ENCODE data around the gene SYCP2L. TPM values are rescaled to one million over a fixed set of nuclear protein-coding genes. Genes with fewer than 3 reads are reported as not detected.
A peak's percentile ranks its signal among the peaks of the same experiment; 100 is the strongest.

The SYCP2L gene
- total RNA-seq, 1 donor from 2014 or later, result 2.6 TPM

DNA sequence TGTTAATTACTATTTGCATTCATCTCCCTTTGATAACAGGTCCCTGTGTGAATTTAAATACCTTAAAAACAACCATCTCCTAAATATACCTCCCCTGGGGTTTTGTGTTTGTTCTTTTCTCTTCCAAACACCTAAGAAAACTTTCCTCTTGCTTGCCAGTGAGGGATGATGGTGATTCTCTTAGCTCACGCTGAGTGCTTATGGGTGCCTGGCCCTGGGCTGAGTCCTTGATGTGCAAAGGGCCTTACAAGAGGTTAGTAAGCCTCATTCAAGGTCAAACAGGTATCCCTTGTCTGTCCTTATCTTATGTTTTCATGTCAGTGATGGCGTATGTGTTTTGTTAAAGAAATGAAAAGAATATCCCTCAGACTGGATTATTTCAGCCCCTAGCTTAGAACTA lies 76.3 kb downstream of the SYCP2L start:
- Mint-ChIP-seq H3K4me3 (ENCODE audit: unreplicated experiment) (no peak overlapping the region), H3K9me3 (ENCODE audit: low read depth) (peaks cover 14% of the 10 kb centered on the region), H3K4me1 (ENCODE audit: low read depth) (peaks cover 50% of the 10 kb centered on the region), H3K27ac (ENCODE audit: unreplicated experiment) (peak overlapping the region; percentile 83), H3K27me3 (ENCODE audit: low read depth) (no peaks in the 10 kb centered on the region), H3K36me3 (ENCODE audit: low read depth) (peaks cover 25% of the 10 kb centered on the region)
- DNase-seq (ENCODE audit: low spot score), result no peak
- TF ChIP-seq, protein P1, sequence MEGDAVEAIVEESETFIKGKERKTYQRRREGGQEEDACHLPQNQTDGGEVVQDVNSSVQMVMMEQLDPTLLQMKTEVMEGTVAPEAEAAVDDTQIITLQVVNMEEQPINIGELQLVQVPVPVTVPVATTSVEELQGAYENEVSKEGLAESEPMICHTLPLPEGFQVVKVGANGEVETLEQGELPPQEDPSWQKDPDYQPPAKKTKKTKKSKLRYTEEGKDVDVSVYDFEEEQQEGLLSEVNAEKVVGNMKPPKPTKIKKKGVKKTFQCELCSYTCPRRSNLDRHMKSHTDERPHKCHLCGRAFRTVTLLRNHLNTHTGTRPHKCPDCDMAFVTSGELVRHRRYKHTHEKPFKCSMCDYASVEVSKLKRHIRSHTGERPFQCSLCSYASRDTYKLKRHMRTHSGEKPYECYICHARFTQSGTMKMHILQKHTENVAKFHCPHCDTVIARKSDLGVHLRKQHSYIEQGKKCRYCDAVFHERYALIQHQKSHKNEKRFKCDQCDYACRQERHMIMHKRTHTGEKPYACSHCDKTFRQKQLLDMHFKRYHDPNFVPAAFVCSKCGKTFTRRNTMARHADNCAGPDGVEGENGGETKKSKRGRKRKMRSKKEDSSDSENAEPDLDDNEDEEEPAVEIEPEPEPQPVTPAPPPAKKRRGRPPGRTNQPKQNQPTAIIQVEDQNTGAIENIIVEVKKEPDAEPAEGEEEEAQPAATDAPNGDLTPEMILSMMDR (IDR thresholded peaks at IDR 0.05), result no peak

DNA sequence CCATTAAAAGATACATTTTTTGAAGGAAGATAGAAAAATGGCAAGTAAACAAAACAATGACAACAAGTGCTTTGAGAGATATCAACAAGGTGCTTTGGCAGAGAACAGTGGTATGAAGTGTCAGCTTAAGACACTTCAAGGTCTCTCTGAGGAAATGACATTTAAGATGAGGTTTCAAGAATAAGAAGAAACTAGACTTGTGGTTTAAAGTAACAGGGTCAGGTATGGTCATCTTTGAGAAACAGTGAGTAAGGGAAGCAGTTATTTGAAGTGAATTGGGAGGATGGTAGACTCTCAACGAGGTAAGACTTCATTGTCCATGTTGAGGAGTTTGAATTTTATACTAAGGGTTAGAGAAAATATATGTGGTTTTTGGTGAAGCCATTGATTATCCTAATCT lies 77.8 kb downstream of the SYCP2L start:
- TF ChIP-seq, protein P1 (IDR thresholded peaks at IDR 0.05), result no peak

DNA sequence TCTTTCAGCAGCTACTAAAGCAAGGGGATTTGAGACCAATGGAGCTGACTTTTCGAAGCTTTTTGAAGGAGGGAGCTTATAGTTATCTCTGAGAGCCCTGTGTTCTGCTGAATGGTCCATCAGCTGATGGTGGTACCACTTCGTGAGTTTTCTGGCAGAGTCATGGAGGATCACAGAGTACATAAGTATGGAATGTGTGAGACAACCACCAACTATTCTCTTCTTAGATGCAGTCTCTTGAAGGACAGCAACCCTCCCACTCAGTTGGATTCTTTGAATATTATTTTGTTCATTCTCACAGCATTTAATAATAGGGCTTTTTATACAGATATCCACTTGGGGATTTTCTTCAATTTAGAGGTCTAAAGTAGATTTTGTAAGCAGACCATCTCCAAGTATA lies 81.9 kb downstream of the SYCP2L start:
- Mint-ChIP-seq H3K4me1 (ENCODE audit: low read depth) (peaks cover 40% of the 10 kb centered on the region), H3K4me3 (ENCODE audit: unreplicated experiment) (no peak overlapping the region), H3K9me3 (ENCODE audit: low read depth) (peaks cover 19% of the 10 kb centered on the region), H3K27ac (ENCODE audit: unreplicated experiment) (peak overlapping the region; percentile 64), H3K27me3 (ENCODE audit: low read depth) (no peaks in the 10 kb centered on the region), H3K36me3 (ENCODE audit: low read depth) (peaks cover 19% of the 10 kb centered on the region)
- DNase-seq (ENCODE audit: low spot score), result no peak
- TF ChIP-seq, protein P1 (IDR thresholded peaks at IDR 0.05), result no peak

More for the DNA sequence above, 77.8 kb downstream of the SYCP2L start:
- no peaks in the 10 kb centered on the region for H3K27me3 Mint-ChIP-seq (ENCODE audit: low read depth)
- H3K4me1 Mint-ChIP-seq (ENCODE audit: low read depth), result peaks cover 64% of the 10 kb centered on the region
- DNase-seq (ENCODE audit: low spot score), result no peak
- peaks cover 19% of the 10 kb centered on the region for H3K9me3 Mint-ChIP-seq (ENCODE audit: low read depth)
- no peak overlapping the region for H3K27ac Mint-ChIP-seq (ENCODE audit: unreplicated experiment)
- H3K4me3 Mint-ChIP-seq (ENCODE audit: unreplicated experiment), result no peak overlapping the region
- peaks cover 22% of the 10 kb centered on the region for H3K36me3 Mint-ChIP-seq (ENCODE audit: low read depth)

DNA sequence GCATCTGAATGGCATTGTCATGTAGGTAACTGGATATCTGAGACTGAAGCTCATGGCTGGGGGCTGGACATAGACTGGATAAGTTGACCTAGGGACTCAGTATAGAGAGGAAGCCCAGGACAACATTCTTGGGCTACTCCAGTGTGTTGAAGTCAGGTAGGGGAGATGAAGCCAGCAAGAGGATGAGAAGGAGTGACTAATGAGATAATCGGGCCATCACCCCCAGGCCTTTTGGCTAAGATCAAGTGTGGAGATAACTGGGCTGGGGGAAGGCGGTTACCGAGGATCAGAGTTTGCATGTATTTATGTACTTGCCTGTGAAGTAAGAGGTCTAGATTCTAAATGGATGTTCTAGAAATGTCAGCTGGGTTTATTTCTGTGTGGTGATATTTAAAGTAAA lies 83.9 kb downstream of the SYCP2L start:
- DNase-seq (ENCODE audit: low spot score), result no peak
- Mint-ChIP-seq H3K27me3 (ENCODE audit: low read depth) (no peaks in the 10 kb centered on the region), H3K9me3 (ENCODE audit: low read depth) (peaks cover 17% of the 10 kb centered on the region), H3K4me3 (ENCODE audit: unreplicated experiment) (no peak overlapping the region), H3K27ac (ENCODE audit: unreplicated experiment) (no peak overlapping the region), H3K36me3 (ENCODE audit: low read depth) (peaks cover 12% of the 10 kb centered on the region), H3K4me1 (ENCODE audit: low read depth) (peaks cover 32% of the 10 kb centered on the region)
- TF ChIP-seq, protein P1 (IDR thresholded peaks at IDR 0.05), result no peak

DNA sequence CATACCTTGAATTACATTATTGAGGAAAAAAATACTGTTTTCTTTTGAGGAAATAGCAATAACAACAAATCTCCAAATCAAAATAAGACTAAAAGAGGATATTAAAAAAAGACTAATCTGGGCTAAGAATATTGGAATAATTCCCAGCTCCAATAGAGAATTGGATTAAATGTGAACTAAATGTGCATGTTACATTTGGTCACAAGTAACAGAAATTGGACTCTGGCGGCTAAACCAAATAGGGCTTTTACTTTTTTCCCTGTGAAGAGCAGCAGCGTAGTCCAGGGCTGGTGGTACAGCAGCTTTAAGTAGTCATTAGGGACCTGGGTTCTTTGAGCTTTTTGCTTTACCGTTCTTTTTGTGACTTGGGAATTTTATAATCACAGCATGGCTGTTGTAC lies 85.3 kb downstream of the SYCP2L start:
- H3K27me3 Mint-ChIP-seq (ENCODE audit: low read depth), result no peaks in the 10 kb centered on the region
- H3K4me3 Mint-ChIP-seq (ENCODE audit: unreplicated experiment), result no peak overlapping the region
- H3K4me1 Mint-ChIP-seq (ENCODE audit: low read depth), result peaks cover 35% of the 10 kb centered on the region
- no peak for DNase-seq (ENCODE audit: low spot score)
- TF ChIP-seq, protein P1 (IDR thresholded peaks at IDR 0.05), result no peak
- H3K27ac Mint-ChIP-seq (ENCODE audit: unreplicated experiment), result no peak overlapping the region
- H3K9me3 Mint-ChIP-seq (ENCODE audit: low read depth), result peaks cover 11% of the 10 kb centered on the region
- H3K36me3 Mint-ChIP-seq (ENCODE audit: low read depth), result peaks cover 6% of the 10 kb centered on the region

Data from chondrocyte (in vitro differentiated cells).